NCI-H1417 (cell line): ENCODE data around the gene IQCC.
"Not testable (repeated sequence)": the region's sequence is repeated elsewhere in the genome, so short reads cannot be mapped to it uniquely, and the experiment has no call there.

Experiments
- DNase-seq, 3 experiments: peaks; one replicate each; lab custom pipeline; 2025; lab: John Stamatoyannopoulos, UW

The IQCC gene

GRCh38 chr1:32205401-32206370, at the start of gene IQCC:
Gene IQCC (plus strand): TSS chr1:32205671. CDS start chr1:32205682, 11 bp downstream.
- peak; percentile 91 to 96 (median 96) for DNase-seq

GRCh38 chr1:32159189-32159588, 46.3 kb upstream of the IQCC start:
- DNase-seq: no peak

- DNase-seq: no peak
These were observed 42.1 kb upstream of the IQCC start for GRCh38 chr1:32163405-32163804.

- not testable (repeated sequence) for DNase-seq
These were observed 39.8 kb upstream of the IQCC start for GRCh38 chr1:32165633-32166032.

- no peak for DNase-seq
These were observed 34.5 kb upstream of the IQCC start for GRCh38 chr1:32170991-32171390.

GRCh38 chr1:32172621-32173245, 32.7 kb upstream of the IQCC start:
- DNase-seq: no peak

- no peak for DNase-seq
These were observed 26.9 kb upstream of the IQCC start for GRCh38 chr1:32178380-32179192.

GRCh38 chr1:32179193-32179442, 26.4 kb upstream of the IQCC start:
- no peak for DNase-seq

- peak; percentile 89 to 96 (median 95) for DNase-seq
These were observed 25.9 kb upstream of the IQCC start, which contains the start of gene TXLNA for GRCh38 chr1:32179443-32180185. Gene TXLNA (plus strand): TSS chr1:32179675. CDS start chr1:32180346, 671 bp downstream.

- peak in 2 of 3 experiments; percentile 52 to 67 for DNase-seq
These were observed 25.0 kb upstream of the IQCC start for GRCh38 chr1:32180186-32181060.

GRCh38 chr1:32181065-32181464, 24.4 kb upstream of the IQCC start:
- no peak for DNase-seq

GRCh38 chr1:32181563-32181962, 23.9 kb upstream of the IQCC start:
- no peak for DNase-seq

GRCh38 chr1:32182060-32182459, 23.4 kb upstream of the IQCC start:
- no peak for DNase-seq

- no peak for DNase-seq
These were observed 20.8 kb upstream of the IQCC start for GRCh38 chr1:32184650-32185049.

- no peak for DNase-seq
These were observed 19.4 kb upstream of the IQCC start for GRCh38 chr1:32186077-32186476.

GRCh38 chr1:32186491-32186890, 19.0 kb upstream of the IQCC start:
- DNase-seq: no peak

GRCh38 chr1:32187850-32188249, 17.6 kb upstream of the IQCC start:
- no peak for DNase-seq

- no peak for DNase-seq
These were observed 13.1 kb upstream of the IQCC start for GRCh38 chr1:32192220-32192948.

GRCh38 chr1:32194984-32195383, 10.5 kb upstream of the IQCC start:
- DNase-seq: no peak

- no peak for DNase-seq
These were observed 9.9 kb upstream of the IQCC start for GRCh38 chr1:32195531-32195930.
